Keratinocyte (primary cell): ENCODE data around the gene CEP85L. TPM values are rescaled to one million over a fixed set of nuclear protein-coding genes. Genes with fewer than 3 reads are reported as not detected.

ENCODE experiments used
- DNase-seq: peaks from one replicate; pipeline ENCODE4 v3.0.0-alpha.2; 2011; ENCODE audit warnings: low read depth, missing footprints, low spot score
- FAIRE-seq: peaks from 2 replicates; lab custom pipeline; 2011; peaks lifted over from hg19 to GRCh38; lab: Jason Lieb, UNC
- H2AFZ ChIP-seq: 2 replicates; pipeline ENCODE4 v1.6.0; 2012; ENCODE audit warnings: low read length, control low read depth, inconsistent platforms; ENCODE audit not compliant: control insufficient read depth
- H3K27ac ChIP-seq: 2 replicates; pipeline ENCODE4 v1.5.1; 2011; ENCODE audit warnings: low read length; ENCODE audit not compliant: control insufficient read depth, insufficient read depth
- H3K27me3 ChIP-seq: 3 replicates; pipeline ENCODE4 v1.6.0; 2011; ENCODE audit warnings: low read length; ENCODE audit not compliant: control insufficient read depth, insufficient read depth; ENCODE audit errors: extremely low read depth
- H3K36me3 ChIP-seq, 2 experiments: 2 replicates in 1 of 2; 3 replicates in 1 of 2; pipeline ENCODE4 v1.5.1; 2011; ENCODE audit warnings: low read length in 2 of 2, mild to moderate bottlenecking in 1 of 2; ENCODE audit not compliant: control insufficient read depth in 2 of 2, insufficient read depth in 2 of 2; ENCODE audit errors: extremely low read depth in 1 of 2
- H3K4me1 ChIP-seq: 3 replicates; pipeline ENCODE4 v1.5.1; 2011; ENCODE audit warnings: low read length; ENCODE audit not compliant: control insufficient read depth, insufficient read depth; ENCODE audit errors: extremely low read depth
- H3K4me2 ChIP-seq: 3 replicates; pipeline ENCODE4 v1.6.0; 2011; ENCODE audit warnings: low read depth, low read length; ENCODE audit not compliant: control insufficient read depth, insufficient read depth; ENCODE audit errors: extremely low read depth
- H3K4me3 ChIP-seq, 3 experiments: fragments of 200-600 bp in 1 of 3; sonication (generic) in 1 of 3; 2 replicates in 2 of 3; 3 replicates in 1 of 3; pipeline ENCODE4 v1.5.1; 2011 to 2016; ENCODE audit warnings: low read length in 3 of 3, mild to moderate bottlenecking in 3 of 3, control low read depth in 2 of 3, inconsistent platforms in 1 of 3, low read depth in 1 of 3, mixed read lengths in 1 of 3, mixed run types in 1 of 3, moderate library complexity in 1 of 3; ENCODE audit not compliant: control insufficient read depth in 2 of 3, insufficient read depth in 2 of 3; ENCODE audit errors: extremely low read depth in 1 of 3
- H3K79me2 ChIP-seq: 2 replicates; pipeline ENCODE4 v1.6.0; 2012; ENCODE audit warnings: low read length; ENCODE audit not compliant: control insufficient read depth, insufficient read depth
- H3K9ac ChIP-seq: 3 replicates; pipeline ENCODE4 v1.6.0; 2011; ENCODE audit warnings: low read length; ENCODE audit not compliant: control insufficient read depth, insufficient read depth; ENCODE audit errors: extremely low read depth
- H3K9me1 ChIP-seq: 3 replicates; pipeline ENCODE4 v1.6.0; 2011; ENCODE audit warnings: low read length; ENCODE audit not compliant: control insufficient read depth, insufficient read depth; ENCODE audit errors: extremely low read depth
- H3K9me3 ChIP-seq: 2 replicates; pipeline ENCODE4 v1.5.1; 2012; ENCODE audit warnings: low read depth, low read length; ENCODE audit not compliant: control insufficient read depth
- H4K20me1 ChIP-seq: 3 replicates; pipeline ENCODE4 v1.6.0; 2011; ENCODE audit warnings: low read length; ENCODE audit not compliant: control insufficient read depth, insufficient read depth; ENCODE audit errors: extremely low read depth
- CTCF ChIP-seq, 3 experiments: IDR thresholded peaks in 1 of 3; conservative IDR thresholded peaks in 1 of 3; optimal IDR thresholded peaks in 1 of 3; 2 replicates in 2 of 3; 3 replicates in 1 of 3; pipeline versions ENCODE3 to v1.5.1; 2011; ENCODE audit warnings: low read length in 3 of 3, mild to moderate bottlenecking in 3 of 3, moderate library complexity in 2 of 3, control low read depth in 1 of 3, inconsistent platforms in 1 of 3; ENCODE audit not compliant: insufficient read depth in 2 of 3; ENCODE audit errors: extremely low read depth in 1 of 3
- EZH2 ChIP-seq: IDR thresholded peaks from one replicate; pipeline ENCODE4 v1.6.1; 2012; ENCODE audit warnings: inconsistent platforms, mild to moderate bottlenecking, low read length, moderate library complexity
- dilution Hi-C: fragments of 300-500 bp; cut with MboI; formaldehyde crosslinking; loops from one replicate; pipeline ENCODE4 v1.7.0; 2020; ENCODE audit warnings: low sequenced_read_pairs; ENCODE audit not compliant: extremely low pct_ligation_motif_present
- polyA plus RNA-seq, 5 experiments: library from polyadenylated mRNA; depleted of rRNA in 3 of 5; stranded (reverse) in 3 of 5; stranded (forward) in 1 of 5; unstranded in 1 of 5; fragments of >200 nt; gene quantifications; 1 replicate in 1 of 5; 2 replicates in 3 of 5; 3 replicates in 1 of 5; pipeline versions ENCODE4 v1.2.1 to v1.2.3, GENCODE V29; 2011 to 2012; ENCODE audit warnings: missing spikeins in 2 of 5, low read depth in 1 of 5, low replicate concordance in 1 of 5

The CEP85L gene
- polyA plus RNA-seq, 1 donor (not counting 4 experiments of a cell fraction or from before 2014, with no cell fraction given) = 3.5 TPM

DNA sequence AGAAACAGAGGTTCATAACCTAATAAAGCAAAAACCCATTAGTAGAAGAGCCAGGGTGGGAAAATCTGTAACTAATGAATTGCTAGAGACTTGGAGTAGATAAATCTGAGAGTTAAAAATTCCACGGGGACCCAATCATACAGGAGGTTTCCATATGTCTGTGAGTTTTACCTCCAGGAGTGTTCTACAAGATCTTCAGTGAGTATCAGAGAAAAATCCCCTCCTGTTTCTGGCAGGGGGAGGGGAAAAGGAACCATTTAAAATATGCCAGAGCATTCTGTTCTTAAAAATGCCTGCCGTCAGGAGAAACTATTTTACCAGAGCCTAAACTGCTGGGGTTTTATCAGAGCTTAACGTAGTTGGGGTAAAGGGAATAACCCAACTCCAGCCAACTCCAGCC is 157.3 kb downstream of the CEP85L start:
- Histone ChIP-seq H3K9me1 (no peaks in the 10 kb centered on the region), H3K4me1 (peaks cover 4% of the 10 kb centered on the region), H3K27ac (no peak overlapping the region), H4K20me1 (no peaks in the 10 kb centered on the region), H3K36me3 (no peaks in the 10 kb centered on the region), H3K27me3 (no peaks in the 10 kb centered on the region), H3K79me2 (no peaks in the 10 kb centered on the region), H3K9ac (no peak overlapping the region), H3K4me3 (no peak overlapping the region), H3K9me3 (no peaks in the 10 kb centered on the region), H3K4me2 (no peak overlapping the region), H2AFZ (no peak overlapping the region)
- no peak for DNase-seq
- dilution Hi-C loops = no loop called here
- no peak for TF ChIP-seq EZH2
- FAIRE-seq = no peak

GRCh38 chr6:118489990-118490389 is 161.4 kb downstream of the CEP85L start:
- H3K27me3 ChIP-seq = no peaks in the 10 kb centered on the region
- dilution Hi-C loops = no loop called here
- no peak for DNase-seq
- no peak overlapping the region for H3K4me3 ChIP-seq
- no peaks in the 10 kb centered on the region for H3K9me3 ChIP-seq
- H3K9me1 ChIP-seq = no peaks in the 10 kb centered on the region
- no peak for FAIRE-seq
- no peaks in the 10 kb centered on the region for H3K4me1 ChIP-seq
- H3K79me2 ChIP-seq = no peaks in the 10 kb centered on the region
- no peaks in the 10 kb centered on the region for H4K20me1 ChIP-seq
- no peak overlapping the region for H3K9ac ChIP-seq
- H3K27ac ChIP-seq = no peak overlapping the region
- no peak overlapping the region for H2AFZ ChIP-seq
- no peak overlapping the region for H3K4me2 ChIP-seq
- no peaks in the 10 kb centered on the region for H3K36me3 ChIP-seq
- TF ChIP-seq CTCF (optimal IDR thresholded peaks at IDR 0.05 in 1 of 3, IDR thresholded peaks at IDR 0.05 in 1 of 3, conservative IDR thresholded peaks at IDR 0.05 in 1 of 3; ENCODE audit: extremely low read depth in 1 of 3, insufficient read depth in 2 of 3, low read length in 3 of 3) = no peak
- TF ChIP-seq EZH2 = no peak

DNA sequence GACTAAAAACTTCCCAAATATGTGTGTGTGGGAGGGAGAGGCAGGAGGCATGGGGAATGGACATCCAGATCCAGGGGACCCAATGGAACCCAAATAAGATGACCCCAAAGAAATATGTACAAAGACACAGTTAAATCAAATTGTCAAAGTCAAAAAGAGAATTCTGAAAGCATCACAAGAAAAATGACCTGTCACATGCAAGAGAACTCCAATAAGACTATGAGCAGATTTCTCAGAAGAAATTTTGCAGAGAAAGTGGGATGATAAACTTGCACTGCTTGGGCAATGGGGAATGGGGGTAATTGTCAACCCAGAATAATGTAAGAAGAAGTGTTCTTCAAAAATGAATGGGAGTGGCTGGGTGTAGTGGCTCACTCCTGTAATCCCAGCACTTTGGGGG is 162.8 kb downstream of the CEP85L start:
- Histone ChIP-seq H3K9me3 (no peaks in the 10 kb centered on the region), H3K27me3 (no peaks in the 10 kb centered on the region), H3K9ac (no peak overlapping the region), H3K27ac (no peak overlapping the region), H4K20me1 (no peaks in the 10 kb centered on the region), H2AFZ (no peak overlapping the region), H3K4me2 (no peak overlapping the region), H3K4me3 (no peak overlapping the region), H3K4me1 (no peaks in the 10 kb centered on the region), H3K79me2 (no peaks in the 10 kb centered on the region), H3K36me3 (no peaks in the 10 kb centered on the region), H3K9me1 (no peaks in the 10 kb centered on the region)
- dilution Hi-C loops = no loop called here
- FAIRE-seq (no peak), DNase-seq (no peak)
- no peak for TF ChIP-seq EZH2
- no peak for TF ChIP-seq CTCF (optimal IDR thresholded peaks at IDR 0.05 in 1 of 3, IDR thresholded peaks at IDR 0.05 in 1 of 3, conservative IDR thresholded peaks at IDR 0.05 in 1 of 3; ENCODE audit: extremely low read depth in 1 of 3, insufficient read depth in 2 of 3, low read length in 3 of 3)
